ENCODE measurements around the gene CHRND.
A peak's percentile ranks its signal among the peaks of the same experiment; 100 is the strongest.

Gene CHRND

GRCh38 chr2:232525791-232526371, at the start of gene CHRND:
CHRND (plus strand) TSS chr2:232526160; CDS start chr2:232526216, 56 bp downstream.
- peak in 35 of 56 donors; percentile 12 to 74 (median 38) for DNase-seq

- no peak for DNase-seq
Measured at GRCh38 chr2:232476791-232477190, 49.2 kb upstream of the CHRND start.

GRCh38 chr2:232477751-232478510, 48.0 kb upstream of the CHRND start:
- DNase-seq: no peak

GRCh38 chr2:232478571-232479340, 47.2 kb upstream of the CHRND start:
- no peak for DNase-seq

- DNase-seq: no peak
Measured at GRCh38 chr2:232479341-232480200, 46.4 kb upstream of the CHRND start.

- DNase-seq: no peak
Measured at GRCh38 chr2:232480201-232481190, 45.5 kb upstream of the CHRND start.

- no peak for DNase-seq
Measured at GRCh38 chr2:232481322-232482140, 44.4 kb upstream of the CHRND start.

- DNase-seq: no peak
Measured at GRCh38 chr2:232482301-232483238, 43.4 kb upstream of the CHRND start.

- no peak for DNase-seq
Measured at GRCh38 chr2:232483311-232483922, 42.5 kb upstream of the CHRND start.

GRCh38 chr2:232483923-232484627, 41.9 kb upstream of the CHRND start:
- DNase-seq: no peak

GRCh38 chr2:232484628-232485347, 41.2 kb upstream of the CHRND start:
- DNase-seq: no peak

- DNase-seq: no peak
Measured at GRCh38 chr2:232485348-232485756, 40.6 kb upstream of the CHRND start.

- no peak for DNase-seq
Measured at GRCh38 chr2:232485757-232486557, 40.0 kb upstream of the CHRND start.

- DNase-seq: no peak
Measured at GRCh38 chr2:232486558-232487384, 39.2 kb upstream of the CHRND start.

Measured in nucleus accumbens (tissue), 56 donors.